Amygdala (tissue), 56 donors: ENCODE data around the gene LGALS3.
"Not testable (repeated sequence)": the region's sequence is repeated elsewhere in the genome, so short reads cannot be mapped to it uniquely, and the experiment has no call there.

Experiments
- DNase-seq, 56 donors: peaks; one replicate each; lab custom pipeline; 2025; lab: John Stamatoyannopoulos, UW

The LGALS3 gene

GRCh38 chr14:55129086-55129427 lies at the start of gene LGALS3:
Gene LGALS3, plus strand, starts transcription at chr14:55129252. Its CDS starts 8,122 bp downstream, at chr14:55137374.
- DNase-seq: peak in 4 of 56 donors; percentile 13 to 26 (median 20)

GRCh38 chr14:55079961-55080360 lies 49.1 kb upstream of the LGALS3 start:
- DNase-seq: not testable (repeated sequence)

- no peak for DNase-seq
These were observed 44.5 kb upstream of the LGALS3 start for GRCh38 chr14:55084401-55085059.

- DNase-seq: no peak
These were observed 43.9 kb upstream of the LGALS3 start for GRCh38 chr14:55085060-55085660.

- no peak for DNase-seq
These were observed 42.1 kb upstream of the LGALS3 start for GRCh38 chr14:55086938-55087337.

- no peak for DNase-seq
These were observed 40.7 kb upstream of the LGALS3 start for GRCh38 chr14:55088356-55088755.

- DNase-seq: no peak
These were observed 36.7 kb upstream of the LGALS3 start for GRCh38 chr14:55092341-55092740.

- DNase-seq: no peak
These were observed 34.5 kb upstream of the LGALS3 start for GRCh38 chr14:55094292-55095157.

- DNase-seq: peak in 3 of 56 donors; percentile 7 to 58 (median 10)
These were observed 31.0 kb upstream of the LGALS3 start for GRCh38 chr14:55097881-55098560.

GRCh38 chr14:55098561-55098898 lies 30.5 kb upstream of the LGALS3 start:
- DNase-seq: no peak

GRCh38 chr14:55099756-55100155 lies 29.3 kb upstream of the LGALS3 start:
- no peak for DNase-seq

GRCh38 chr14:55101698-55102097 lies 27.4 kb upstream of the LGALS3 start:
- no peak for DNase-seq

GRCh38 chr14:55102141-55102621 lies 26.9 kb upstream of the LGALS3 start:
- peak in 50 of 56 donors; percentile 8 to 84 (median 49) for DNase-seq

- no peak for DNase-seq
These were observed 25.9 kb upstream of the LGALS3 start for GRCh38 chr14:55103005-55103640.

- DNase-seq: no peak
These were observed 24.8 kb upstream of the LGALS3 start for GRCh38 chr14:55103971-55104954.

- DNase-seq: no peak
These were observed 23.1 kb upstream of the LGALS3 start for GRCh38 chr14:55105991-55106390.

- DNase-seq: peak in 20 of 56 donors; percentile 6 to 53 (median 22)
These were observed 21.1 kb upstream of the LGALS3 start for GRCh38 chr14:55107766-55108554.

- no peak for DNase-seq
These were observed 19.2 kb upstream of the LGALS3 start for GRCh38 chr14:55109836-55110235.
